NCI-H1436 (cell line): ENCODE data around the gene CNEP1R1.

Experiments
- DNase-seq: peaks from one replicate; lab custom pipeline; 2025; lab: John Stamatoyannopoulos, UW

The CNEP1R1 gene

GRCh38 chr16:50017553-50017952 is 7.5 kb upstream of the CNEP1R1 start:
- no peak for DNase-seq

GRCh38 chr16:50021544-50021943 is 3.5 kb upstream of the CNEP1R1 start:
- no peak for DNase-seq

GRCh38 chr16:50023641-50024040 is 1.4 kb upstream of the CNEP1R1 start:
- DNase-seq, result no peak

GRCh38 chr16:50024207-50024606 is 818 bp upstream of the CNEP1R1 start:
- no peak for DNase-seq

GRCh38 chr16:50025537-50025931 is 509 bp downstream of the CNEP1R1 start:
- DNase-seq, result peak; percentile 16

- DNase-seq, result no peak
Measured at GRCh38 chr16:50027829-50028228, 2.8 kb downstream of the CNEP1R1 start.

GRCh38 chr16:50035468-50035992 is 10.5 kb downstream of the CNEP1R1 start:
- no peak for DNase-seq

GRCh38 chr16:50036426-50036825 is 11.4 kb downstream of the CNEP1R1 start:
- DNase-seq, result peak; percentile 11

GRCh38 chr16:50037662-50038220 is 12.7 kb downstream of the CNEP1R1 start:
- no peak for DNase-seq

GRCh38 chr16:50038286-50038685 is 13.3 kb downstream of the CNEP1R1 start:
- DNase-seq, result no peak

- DNase-seq, result no peak
Measured at GRCh38 chr16:50038756-50039529, 13.9 kb downstream of the CNEP1R1 start.

GRCh38 chr16:50040018-50040417 is 15.0 kb downstream of the CNEP1R1 start:
- DNase-seq, result no peak

- DNase-seq, result no peak
Measured at GRCh38 chr16:50040710-50041109, 15.7 kb downstream of the CNEP1R1 start.

- DNase-seq, result no peak
Measured at GRCh38 chr16:50043358-50043757, 18.3 kb downstream of the CNEP1R1 start.

GRCh38 chr16:50045412-50045811 is 20.4 kb downstream of the CNEP1R1 start:
- DNase-seq, result no peak

- DNase-seq, result no peak
Measured at GRCh38 chr16:50046853-50047252, 21.8 kb downstream of the CNEP1R1 start.

- no peak for DNase-seq
Measured at GRCh38 chr16:50047864-50048263, 22.8 kb downstream of the CNEP1R1 start.

- no peak for DNase-seq
Measured at GRCh38 chr16:50050802-50051201, 25.8 kb downstream of the CNEP1R1 start.

- no peak for DNase-seq
Measured at GRCh38 chr16:50056226-50056625, 31.2 kb downstream of the CNEP1R1 start.

- DNase-seq, result no peak
Measured at GRCh38 chr16:50058091-50058771, 33.2 kb downstream of the CNEP1R1 start.

- no peak for DNase-seq
Measured at GRCh38 chr16:50059111-50059510, 34.1 kb downstream of the CNEP1R1 start.

GRCh38 chr16:50059669-50060068 is 34.6 kb downstream of the CNEP1R1 start:
- no peak for DNase-seq

- DNase-seq, result peak; percentile 4
Measured at GRCh38 chr16:50061326-50061725, 36.3 kb downstream of the CNEP1R1 start.
